ENCODE measurements around the gene PATJ.

DNA sequence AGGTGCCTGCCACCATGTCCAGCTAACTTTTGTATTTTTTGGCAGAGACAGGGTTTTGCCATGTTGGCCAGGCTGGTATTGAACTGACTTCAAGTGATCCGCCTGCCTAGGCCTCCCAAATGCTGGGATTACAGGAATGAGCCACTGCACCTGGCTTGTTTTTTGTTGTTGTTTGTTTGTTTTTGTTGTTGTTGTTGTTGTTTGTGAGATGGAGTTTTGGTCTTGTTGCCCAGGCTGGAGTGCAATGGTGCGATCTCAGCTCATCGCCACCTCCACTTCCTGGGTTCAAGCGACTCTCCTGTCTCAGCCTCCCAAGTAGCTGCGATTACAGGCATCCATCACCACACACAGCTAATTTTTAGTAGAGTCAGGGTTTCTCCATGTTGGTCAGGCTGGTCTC is 445.3 kb downstream of the PATJ start:
- TF ChIP-seq POLR2AphosphoS5 (IDR thresholded peaks at IDR 0.05; ENCODE audit: low read depth, low read length), result no peak
- TF ChIP-seq POLR2A (IDR thresholded peaks at IDR 0.05; ENCODE audit: low read depth, low read length), result no peak
- TF ChIP-seq TAF1 (IDR thresholded peaks at IDR 0.05; ENCODE audit: low read depth, low read length), result no peak
- TF ChIP-seq PAX5 (IDR thresholded peaks at IDR 0.05; ENCODE audit: insufficient read depth, low read length, severe bottlenecking), result no peak
- no peak for TF ChIP-seq POU2F2 (IDR thresholded peaks at IDR 0.05; ENCODE audit: low read depth, low read length)
- TF ChIP-seq SPI1 (IDR thresholded peaks at IDR 0.05; ENCODE audit: low read depth, low read length), result no peak
